Astrocyte (in vitro differentiated cells and primary cell): ENCODE results near the gene WDR81. TPM values are rescaled to one million over a fixed set of nuclear protein-coding genes. Genes with fewer than 3 reads are reported as not detected.
"Not testable (repeated sequence)": the region's sequence is repeated elsewhere in the genome, so short reads cannot be mapped to it uniquely, and the experiment has no call there.

Source experiments
- DNase-seq: peaks from one replicate; pipeline ENCODE4 v3.0.0-alpha.2; 2010; ENCODE audit warnings: low read depth
- FAIRE-seq: peaks from 2 replicates; lab custom pipeline; 2011; peaks lifted over from hg19 to GRCh38; lab: Jason Lieb, UNC
- H2AFZ ChIP-seq: 2 replicates; pipeline ENCODE4 v1.6.0; 2012; ENCODE audit warnings: low read depth, low read length, inconsistent platforms
- H3K27ac ChIP-seq: 2 replicates; pipeline ENCODE4 v1.5.1; 2011; ENCODE audit warnings: low read depth, low read length, inconsistent platforms
- H3K27me3 ChIP-seq: 2 replicates; pipeline ENCODE4 v1.6.0; 2011; ENCODE audit warnings: low read length, inconsistent platforms; ENCODE audit not compliant: insufficient read depth
- H3K36me3 ChIP-seq: 2 replicates; pipeline ENCODE4 v1.5.1; 2011; ENCODE audit warnings: low read length, inconsistent platforms; ENCODE audit not compliant: insufficient read depth
- H3K4me1 ChIP-seq: 2 replicates; pipeline ENCODE4 v1.5.1; 2011; ENCODE audit warnings: low read length, inconsistent platforms; ENCODE audit not compliant: insufficient read depth
- H3K4me2 ChIP-seq: 2 replicates; pipeline ENCODE4 v1.6.0; 2012; ENCODE audit warnings: low read length, inconsistent platforms
- H3K4me3 ChIP-seq: 2 replicates; pipeline ENCODE4 v1.5.1; 2011; ENCODE audit warnings: low read depth, mild to moderate bottlenecking, low read length, inconsistent platforms; ENCODE audit not compliant: insufficient read depth
- H3K79me2 ChIP-seq: 2 replicates; pipeline ENCODE4 v1.6.0; 2012; ENCODE audit warnings: mild to moderate bottlenecking, low read length, inconsistent platforms; ENCODE audit not compliant: insufficient read depth
- H3K9ac ChIP-seq: 2 replicates; pipeline ENCODE4 v1.6.0; 2012; ENCODE audit warnings: mild to moderate bottlenecking, low read length, inconsistent platforms
- H3K9me3 ChIP-seq: 2 replicates; pipeline ENCODE4 v1.5.1; 2012; ENCODE audit warnings: low read depth, mild to moderate bottlenecking, low read length, inconsistent platforms; ENCODE audit not compliant: insufficient read depth
- H4K20me1 ChIP-seq: 2 replicates; pipeline ENCODE4 v1.6.0; 2012; ENCODE audit warnings: low read length, inconsistent platforms; ENCODE audit not compliant: insufficient read depth
- H3K27ac Mint-ChIP-seq: one replicate; pipeline ENCODE4 v1.8.0; 2021; ENCODE audit warnings: mild to moderate bottlenecking, mixed read lengths; ENCODE audit not compliant: unreplicated experiment
- H3K27me3 Mint-ChIP-seq: one replicate; pipeline ENCODE4 v1.8.0; 2021; ENCODE audit warnings: low read depth, mixed read lengths; ENCODE audit not compliant: unreplicated experiment
- H3K36me3 Mint-ChIP-seq: one replicate; pipeline ENCODE4 v1.8.0; 2021; ENCODE audit warnings: low read depth, mixed read lengths; ENCODE audit not compliant: unreplicated experiment
- H3K4me1 Mint-ChIP-seq: one replicate; pipeline ENCODE4 v1.8.0; 2021; ENCODE audit warnings: low read depth, mixed read lengths; ENCODE audit not compliant: unreplicated experiment
- H3K4me3 Mint-ChIP-seq: one replicate; pipeline ENCODE4 v1.8.0; 2021; ENCODE audit warnings: mild to moderate bottlenecking, moderate library complexity, mixed read lengths; ENCODE audit not compliant: unreplicated experiment
- H3K9me3 Mint-ChIP-seq: one replicate; pipeline ENCODE4 v1.8.0; 2021; ENCODE audit warnings: mild to moderate bottlenecking, mixed read lengths; ENCODE audit not compliant: unreplicated experiment
- CTCF ChIP-seq: IDR thresholded peaks from 2 replicates; pipeline ENCODE4 v1.5.1; 2011; ENCODE audit warnings: low read depth, mild to moderate bottlenecking, inconsistent platforms, low read length, moderate library complexity; ENCODE audit not compliant: insufficient read depth
- EZH2 ChIP-seq: IDR thresholded peaks from 2 replicates; pipeline ENCODE4 v1.6.1; 2012; ENCODE audit warnings: mild to moderate bottlenecking, low read length, inconsistent platforms; ENCODE audit not compliant: insufficient read depth
- total RNA-seq: library from RNA; stranded (reverse); gene quantifications from 2 replicates; pipeline ENCODE4 v1.2.1, GENCODE V29; 2021

The WDR81 gene
- total RNA-seq, 1 donor from 2014 or later = 12.3 TPM

GRCh38 chr17:1684378-1685189, 39.9 kb upstream of the WDR81 start, which contains the start of gene PRPF8:
Gene PRPF8 (minus strand): TSS chr17:1684867. CDS start chr17:1684571, 296 bp downstream.
- H3K9me3 Mint-ChIP-seq = no peaks in the 10 kb centered on the region
- no peaks in the 10 kb centered on the region for H3K27me3 Mint-ChIP-seq
- H3K36me3 Mint-ChIP-seq = peaks cover 18% of the 10 kb centered on the region
- H3K27me3 ChIP-seq = no peaks in the 10 kb centered on the region
- peak within 1 kb of the TSS; percentile 85 for H3K4me2 ChIP-seq
- DNase-seq (peak; percentile 89), FAIRE-seq (peak; percentile 55)
- peaks cover 47% of the 10 kb centered on the region for H4K20me1 ChIP-seq
- peaks cover 33% of the 10 kb centered on the region for H3K36me3 ChIP-seq
- peak within 1 kb of the TSS; percentile 73 for H3K27ac ChIP-seq
- peaks cover 20% of the 10 kb centered on the region for H3K4me1 Mint-ChIP-seq
- H3K27ac Mint-ChIP-seq = peak within 1 kb of the TSS; percentile 98
- peak within 1 kb of the TSS; percentile 90 for H3K9ac ChIP-seq
- TF ChIP-seq CTCF = no peak
- TF ChIP-seq EZH2 = no peak
- H2AFZ ChIP-seq = peak within 1 kb of the TSS; percentile 76
- H3K79me2 ChIP-seq = peaks cover 49% of the 10 kb centered on the region
- peak within 1 kb of the TSS; percentile 79 for H3K4me3 ChIP-seq
- H3K4me3 Mint-ChIP-seq = peak within 1 kb of the TSS; percentile 98
- peaks cover 6% of the 10 kb centered on the region for H3K4me1 ChIP-seq
- H3K9me3 ChIP-seq = no peaks in the 10 kb centered on the region

GRCh38 chr17:1686086-1686485, 38.4 kb upstream of the WDR81 start:
- Mint-ChIP-seq H3K36me3 (peaks cover 9% of the 10 kb centered on the region), H3K27ac (no peak overlapping the region), H3K4me3 (peak overlapping the region; percentile 69)

GRCh38 chr17:1688405-1688804, 36.1 kb upstream of the WDR81 start:
- H3K27ac Mint-ChIP-seq, H4K20me1 ChIP-seq, H3K9ac ChIP-seq, H3K4me3 Mint-ChIP-seq, H3K36me3 ChIP-seq, DNase-seq, FAIRE-seq, H2AFZ ChIP-seq, H3K4me1 ChIP-seq, H3K4me3 ChIP-seq, H3K27ac ChIP-seq, H3K27me3 Mint-ChIP-seq, H3K27me3 ChIP-seq, H3K4me2 ChIP-seq, H3K9me3 ChIP-seq, H3K36me3 Mint-ChIP-seq: not testable (repeated sequence)
- peaks cover 12% of the 10 kb centered on the region for H3K79me2 ChIP-seq
- peaks cover 13% of the 10 kb centered on the region for H3K9me3 Mint-ChIP-seq
- H3K4me1 Mint-ChIP-seq = peaks cover 12% of the 10 kb centered on the region

More at GRCh38 chr17:1686086-1686485, 38.4 kb upstream of the WDR81 start:
- H3K27ac ChIP-seq = no peak overlapping the region
- no peaks in the 10 kb centered on the region for H3K9me3 ChIP-seq
- no peak overlapping the region for H2AFZ ChIP-seq
- H3K4me3 ChIP-seq = no peak overlapping the region
- peaks cover 6% of the 10 kb centered on the region for H3K4me1 ChIP-seq
- peaks cover 32% of the 10 kb centered on the region for H4K20me1 ChIP-seq
- Mint-ChIP-seq H3K27me3 (no peaks in the 10 kb centered on the region), H3K9me3 (peaks cover 2% of the 10 kb centered on the region), H3K4me1 (peaks cover 20% of the 10 kb centered on the region)
- H3K27me3 ChIP-seq = no peaks in the 10 kb centered on the region
- peaks cover 18% of the 10 kb centered on the region for H3K36me3 ChIP-seq
- H3K79me2 ChIP-seq = peaks cover 35% of the 10 kb centered on the region
- no peak overlapping the region for H3K4me2 ChIP-seq
- FAIRE-seq = no peak
- no peak overlapping the region for H3K9ac ChIP-seq
- DNase-seq = no peak
- TF ChIP-seq EZH2 (no peak), CTCF (no peak)
